A549 (cell line): ENCODE results near the gene TTC12. TPM values are rescaled to one million over a fixed set of nuclear protein-coding genes. Genes with fewer than 3 reads are reported as not detected.

Experiments
- ATAC-seq, 2 experiments: fragments of 200-7000 bp in 1 of 2; fragments of >200 bp in 1 of 2; cut with Nextera tagmentation in 1 of 2; cut with Tn5 transposase in 1 of 2; 3 replicates each; pipeline versions ENCODE4 v1.8.0 to v1.9.1; 2018 to 2020; ENCODE audit warnings: mild to moderate bottlenecking in 1 of 2, moderate library complexity in 1 of 2
- CTCF ChIA-PET: fragments of 300-600 bp; sonication (Branson Sonifier 250); formaldehyde crosslinking; extraction: SDS; loops from one replicate; lab custom pipeline; 2021; ENCODE audit warnings: antibody characterized with exemption, inconsistent platforms; lab: Yijun Ruan, JAX
- POLR2A ChIA-PET: fragments of 350-600 bp; formaldehyde crosslinking; extraction: SDS; loops from one replicate; lab custom pipeline; 2021; ENCODE audit warnings: antibody characterized with exemption, inconsistent platforms; lab: Yijun Ruan, JAX
- DNase-seq, 2 experiments: peaks; one replicate each; pipeline versions ENCODE4 v3.0.0 to v3.0.0-alpha.2; 2011 to 2016; ENCODE audit warnings: low read depth in 1 of 2, low spot score in 1 of 2
- FAIRE-seq: peaks from 2 replicates; lab custom pipeline; 2011; peaks lifted over from hg19 to GRCh38; lab: Jason Lieb, UNC
- H3K27ac ChIP-seq, 2 experiments: fragments of >200 bp; sonication (Bioruptor Twin); formaldehyde crosslinking; 3 replicates each; pipeline ENCODE4 v1.5.1; 2016 to 2017
- H3K4me1 ChIP-seq: fragments of >200 bp; sonication (Bioruptor Twin); formaldehyde crosslinking; 3 replicates; pipeline ENCODE4 v1.6.1; 2016
- H3K4me2 ChIP-seq: fragments of >200 bp; sonication (Bioruptor Twin); formaldehyde crosslinking; 3 replicates; pipeline ENCODE4 v1.6.1; 2016
- H3K4me3 ChIP-seq: fragments of >200 bp; sonication (Bioruptor Twin); formaldehyde crosslinking; 3 replicates; pipeline ENCODE4 v1.5.1; 2016
- H3K9me3 ChIP-seq: fragments of >200 bp; sonication (Bioruptor Twin); formaldehyde crosslinking; 3 replicates; pipeline ENCODE4 v1.6.1; 2016
- BCL3 ChIP-seq: fragments of >200 bp; sonication (Bioruptor Twin); formaldehyde crosslinking; IDR thresholded peaks from 3 replicates; pipeline ENCODE4 v1.6.1; 2016
- CBX2 ChIP-seq: fragments of 200-600 bp; sonication (generic); IDR thresholded peaks from 2 replicates; pipeline ENCODE4 v1.6.1; 2016; ENCODE audit warnings: low read depth, mild to moderate bottlenecking, borderline replicate concordance
- CHD4 ChIP-seq: fragments of 200-600 bp; sonication (generic); IDR thresholded peaks from 2 replicates; pipeline ENCODE4 v1.6.1; 2016; ENCODE audit warnings: antibody characterized with exemption, mild to moderate bottlenecking, borderline replicate concordance
- E2F6 ChIP-seq: IDR thresholded peaks from 2 replicates; pipeline ENCODE4 v1.6.1; 2012; ENCODE audit warnings: low read depth, borderline replicate concordance
- EHMT2 ChIP-seq: fragments of 200-600 bp; sonication (generic); IDR thresholded peaks from 2 replicates; pipeline ENCODE4 v1.6.1; 2016; ENCODE audit warnings: antibody characterized with exemption, low read depth, mild to moderate bottlenecking, moderate library complexity
- FOXS1 ChIP-seq: fragments of 250-450 bp; sonication (Bioruptor Pico); IDR thresholded peaks from 2 replicates; pipeline ENCODE4 v1.5.0; 2020; ENCODE audit warnings: mild to moderate bottlenecking, moderate library complexity
- HMGXB4 ChIP-seq: fragments of 250-450 bp; sonication (Bioruptor Pico); IDR thresholded peaks from 2 replicates; pipeline ENCODE4 v1.5.0; 2021; ENCODE audit warnings: mild to moderate bottlenecking, moderate library complexity, borderline replicate concordance
- HOXB13 ChIP-seq: fragments of 250-450 bp; sonication (Bioruptor Pico); IDR thresholded peaks from 2 replicates; pipeline ENCODE4 v1.5.0; 2020; ENCODE audit warnings: low read depth, mild to moderate bottlenecking, moderate library complexity
- JUN ChIP-seq, 2 experiments: fragments of >200 bp; sonication (Bioruptor Twin); formaldehyde crosslinking; IDR thresholded peaks; 2 replicates in 1 of 2; 3 replicates in 1 of 2; pipeline ENCODE4 v1.6.1; 2016 to 2017
- KDM1A ChIP-seq: fragments of 200-600 bp; sonication (generic); IDR thresholded peaks from 2 replicates; pipeline ENCODE4 v1.6.1; 2016; ENCODE audit warnings: low read depth, mild to moderate bottlenecking
- MAX ChIP-seq: IDR thresholded peaks from 2 replicates; pipeline ENCODE4 v1.6.1; 2012
- PHF8 ChIP-seq: fragments of 200-600 bp; sonication (generic); IDR thresholded peaks from 2 replicates; pipeline ENCODE4 v1.6.1; 2016; ENCODE audit warnings: low read depth, mild to moderate bottlenecking, antibody characterized with exemption, moderate library complexity, borderline replicate concordance
- POLR2A ChIP-seq: IDR thresholded peaks from 2 replicates; pipeline ENCODE4 v1.6.1; 2012; ENCODE audit warnings: mild to moderate bottlenecking, low read length
- POLR2AphosphoS2 ChIP-seq: conservative IDR thresholded peaks from 2 replicates; pipeline ENCODE4 v1.6.1; 2012; ENCODE audit warnings: low read length, improper control_type of control experiment, inconsistent platforms
- RARB ChIP-seq: fragments of 250-450 bp; sonication (Bioruptor Pico); IDR thresholded peaks from 2 replicates; pipeline ENCODE4 v1.8.0; 2021; ENCODE audit warnings: mild to moderate bottlenecking, moderate library complexity
- SREBF2 ChIP-seq: fragments of 450-650 bp; IDR thresholded peaks from 2 replicates; pipeline ENCODE4 v1.6.1; 2014; ENCODE audit warnings: mild to moderate bottlenecking, moderate library complexity
- ZNF302 ChIP-seq: fragments of 250-450 bp; sonication (Bioruptor Pico); IDR thresholded peaks from 2 replicates; pipeline ENCODE4 v1.9.0; 2021; ENCODE audit warnings: inconsistent platforms, mild to moderate bottlenecking, moderate library complexity
- WGBS: methylation state at CpG from one replicate; pipeline ENCODE4 v1.1.6; 2017; ENCODE audit errors: missing lambda C conversion rate; 5-methylcytosine and 5-hydroxymethylcytosine counted together
- polyA minus RNA-seq: library from RNA; depleted of rRNA, polyadenylated mRNA; stranded (reverse); fragments of >200 nt; gene quantifications from 2 replicates; pipeline ENCODE4 v1.2.3, GENCODE V29; 2011; rRNA and poly(A)+ RNA removed
- polyA plus RNA-seq, 4 experiments: library from polyadenylated mRNA; depleted of rRNA in 3 of 4; stranded (reverse); fragments of >200 nt; fragmentation: RNase III in 1 of 4; extraction: RNeasy Plus Mini Kit Qiagen cat#74134 plus additional on column Dnase treatment in 1 of 4; gene quantifications; 2 replicates in 3 of 4; 3 replicates in 1 of 4; pipeline ENCODE4 v1.2.3, GENCODE V29; 2011 to 2017
- TF ChIP-seq, protein P1 (sequence below): fragments of >200 bp; sonication (Bioruptor Twin); formaldehyde crosslinking; IDR thresholded peaks from 3 replicates; pipeline ENCODE4 v1.5.1; 2016
- TF ChIP-seq, protein P2 (sequence below): fragments of 250-450 bp; sonication (Bioruptor Pico); IDR thresholded peaks from 2 replicates; pipeline ENCODE4 v1.5.0; 2020; ENCODE audit warnings: low read depth, mild to moderate bottlenecking, moderate library complexity

TTC12 gene, protein sequence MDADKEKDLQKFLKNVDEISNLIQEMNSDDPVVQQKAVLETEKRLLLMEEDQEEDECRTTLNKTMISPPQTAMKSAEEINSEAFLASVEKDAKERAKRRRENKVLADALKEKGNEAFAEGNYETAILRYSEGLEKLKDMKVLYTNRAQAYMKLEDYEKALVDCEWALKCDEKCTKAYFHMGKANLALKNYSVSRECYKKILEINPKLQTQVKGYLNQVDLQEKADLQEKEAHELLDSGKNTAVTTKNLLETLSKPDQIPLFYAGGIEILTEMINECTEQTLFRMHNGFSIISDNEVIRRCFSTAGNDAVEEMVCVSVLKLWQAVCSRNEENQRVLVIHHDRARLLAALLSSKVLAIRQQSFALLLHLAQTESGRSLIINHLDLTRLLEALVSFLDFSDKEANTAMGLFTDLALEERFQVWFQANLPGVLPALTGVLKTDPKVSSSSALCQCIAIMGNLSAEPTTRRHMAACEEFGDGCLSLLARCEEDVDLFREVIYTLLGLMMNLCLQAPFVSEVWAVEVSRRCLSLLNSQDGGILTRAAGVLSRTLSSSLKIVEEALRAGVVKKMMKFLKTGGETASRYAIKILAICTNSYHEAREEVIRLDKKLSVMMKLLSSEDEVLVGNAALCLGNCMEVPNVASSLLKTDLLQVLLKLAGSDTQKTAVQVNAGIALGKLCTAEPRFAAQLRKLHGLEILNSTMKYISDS
- polyA plus RNA-seq (2011; rRNA removed): 11.3 and 13.5 TPM in 2 replicates
- polyA plus RNA-seq (2012; cell fraction: cytosol; rRNA removed): 4.6 and 4.7 TPM in 2 replicates
- polyA plus RNA-seq (2012; cell fraction: nucleus; rRNA removed): 13.9 and 14.6 TPM in 2 replicates
- polyA plus RNA-seq (2017; fragmentation: RNase III; extraction: RNeasy Plus Mini Kit Qiagen cat#74134 plus additional on column Dnase treatment): 5.9 to 7.2 TPM (median 6.5 TPM) in 3 replicates
- polyA minus RNA-seq: 18.6 and 19.1 TPM in 2 replicates

DNA sequence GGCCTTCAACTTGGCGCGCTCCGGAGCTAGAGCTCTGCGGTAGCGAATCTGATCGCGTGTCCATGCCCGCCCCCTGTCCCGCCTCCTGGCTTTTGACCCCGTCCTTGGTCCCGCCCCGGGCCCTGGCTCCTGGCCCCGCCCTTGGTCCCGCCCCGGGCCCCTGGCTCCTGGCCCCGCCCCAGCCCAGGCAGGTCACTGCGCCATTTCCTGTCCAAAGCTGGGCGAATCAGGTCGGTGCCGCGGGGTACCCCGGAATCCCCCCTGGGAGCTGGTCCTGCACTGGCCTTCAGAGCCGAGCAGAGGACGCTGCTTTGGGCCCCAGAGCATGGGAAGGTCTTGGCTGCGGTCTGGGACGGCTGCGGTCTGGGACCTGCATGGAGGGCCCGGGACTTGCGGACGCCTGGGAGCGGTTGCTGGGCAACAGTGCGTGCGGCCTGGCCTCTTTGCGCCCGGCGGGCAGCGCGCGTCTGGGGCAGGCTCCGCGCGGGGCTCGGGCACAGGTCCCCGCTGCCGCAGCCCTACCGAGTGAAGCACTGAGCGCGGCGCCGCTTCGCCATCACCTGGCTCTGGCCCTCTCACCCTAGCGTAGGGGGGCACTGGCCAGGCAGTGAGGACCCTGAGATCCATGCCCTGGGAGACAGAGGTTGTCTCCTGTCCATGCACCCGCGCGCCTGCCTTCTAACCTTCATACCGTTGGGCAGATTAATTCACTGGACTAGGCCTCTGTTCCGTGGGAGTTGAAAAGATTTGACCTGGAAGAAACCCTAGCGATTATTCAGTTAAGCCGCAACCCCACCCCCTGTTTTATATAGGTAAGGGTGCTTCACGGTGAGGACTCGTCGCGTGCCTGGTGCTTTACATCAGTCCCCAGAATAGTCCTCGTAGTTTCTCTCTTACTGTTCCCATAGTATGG lies at the start of gene TTC12:
TSS of gene TTC12 (plus strand) at position 195 of the 913 bp plus-strand sequence. CDS start 1,675 bp downstream, outside the sequence.
- POLR2A ChIA-PET: interaction anchor here (0.6 to 0.9 kb wide), 2 partner anchors 473 to 1088 kb away, joined by 3 read pairs; no protein-coding TSS in a partner anchor

More for the DNA sequence above, at the start of gene TTC12:
- Histone ChIP-seq H3K27ac (peak within 1 kb of the TSS; percentile 83 to 95), H3K4me2 (peak within 1 kb of the TSS; percentile 71), H3K9me3 (no peaks in the 10 kb centered on the region), H3K4me1 (peaks cover 10% of the 10 kb centered on the region; the same call in 2 of the 3 replicates), H3K4me3 (peak within 1 kb of the TSS; percentile 68)
- CTCF ChIA-PET: interaction anchor here (1.1 to 1.7 kb wide), 4 partner anchors 9 to 482 kb away, joined by 3 to 5 read pairs (median 4); no protein-coding TSS in a partner anchor
- WGBS: 8% methylated on average over 16 of the region's 64 CpGs
- DNase-seq (peak; percentile 49 to 84), FAIRE-seq (no peak), ATAC-seq (peak; percentile 98 to 99)
- peak; percentile 85 for TF ChIP-seq PHF8
- TF ChIP-seq, protein P1, sequence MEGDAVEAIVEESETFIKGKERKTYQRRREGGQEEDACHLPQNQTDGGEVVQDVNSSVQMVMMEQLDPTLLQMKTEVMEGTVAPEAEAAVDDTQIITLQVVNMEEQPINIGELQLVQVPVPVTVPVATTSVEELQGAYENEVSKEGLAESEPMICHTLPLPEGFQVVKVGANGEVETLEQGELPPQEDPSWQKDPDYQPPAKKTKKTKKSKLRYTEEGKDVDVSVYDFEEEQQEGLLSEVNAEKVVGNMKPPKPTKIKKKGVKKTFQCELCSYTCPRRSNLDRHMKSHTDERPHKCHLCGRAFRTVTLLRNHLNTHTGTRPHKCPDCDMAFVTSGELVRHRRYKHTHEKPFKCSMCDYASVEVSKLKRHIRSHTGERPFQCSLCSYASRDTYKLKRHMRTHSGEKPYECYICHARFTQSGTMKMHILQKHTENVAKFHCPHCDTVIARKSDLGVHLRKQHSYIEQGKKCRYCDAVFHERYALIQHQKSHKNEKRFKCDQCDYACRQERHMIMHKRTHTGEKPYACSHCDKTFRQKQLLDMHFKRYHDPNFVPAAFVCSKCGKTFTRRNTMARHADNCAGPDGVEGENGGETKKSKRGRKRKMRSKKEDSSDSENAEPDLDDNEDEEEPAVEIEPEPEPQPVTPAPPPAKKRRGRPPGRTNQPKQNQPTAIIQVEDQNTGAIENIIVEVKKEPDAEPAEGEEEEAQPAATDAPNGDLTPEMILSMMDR: no peak
- TF ChIP-seq KDM1A: no peak
- no peak for TF ChIP-seq SREBF2
- TF ChIP-seq CHD4: no peak
- TF ChIP-seq HMGXB4 (CRISPR knock-in tag): no peak
- TF ChIP-seq E2F6: peak; percentile 89
- 0 out of 3 replicates have a peak, but pooled peaks have one; percentile 43 for TF ChIP-seq BCL3
- peak; percentile 68 for TF ChIP-seq MAX
- TF ChIP-seq HOXB13 (CRISPR knock-in tag): no peak
- TF ChIP-seq JUN (IDR thresholded peaks at IDR 0.05): peak in 1 of 2 experiments; percentile 71; a peak in 3 of 5 replicates
- TF ChIP-seq POLR2A: peak; percentile 67
- no peak for TF ChIP-seq RARB
- no peak for TF ChIP-seq POLR2AphosphoS2
- TF ChIP-seq ZNF302 (CRISPR knock-in tag): no peak
- no peak for TF ChIP-seq CBX2
- no peak for TF ChIP-seq FOXS1 (CRISPR knock-in tag)
- TF ChIP-seq, protein P2, sequence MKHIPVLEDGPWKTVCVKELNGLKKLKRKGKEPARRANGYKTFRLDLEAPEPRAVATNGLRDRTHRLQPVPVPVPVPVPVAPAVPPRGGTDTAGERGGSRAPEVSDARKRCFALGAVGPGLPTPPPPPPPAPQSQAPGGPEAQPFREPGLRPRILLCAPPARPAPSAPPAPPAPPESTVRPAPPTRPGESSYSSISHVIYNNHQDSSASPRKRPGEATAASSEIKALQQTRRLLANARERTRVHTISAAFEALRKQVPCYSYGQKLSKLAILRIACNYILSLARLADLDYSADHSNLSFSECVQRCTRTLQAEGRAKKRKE (CRISPR knock-in tag): no peak
- TF ChIP-seq EHMT2: no peak
